ENCODE results near the gene ALK.

The ALK gene

GRCh38 chr2:29527947-29528346 lies 393.4 kb downstream of the ALK start:
- H3K27me3 ChIP-seq (replicated peaks; ENCODE audit: control insufficient read depth, insufficient read depth, low read length): no peaks in the 10 kb centered on the region
- peaks cover 35% of the 10 kb centered on the region for H3K4me1 ChIP-seq (ENCODE audit: control insufficient read depth, insufficient read depth, low read length)
- no peak overlapping the region for H3K9ac ChIP-seq (ENCODE audit: low read length)
- no peaks in the 10 kb centered on the region for H3K9me3 ChIP-seq (ENCODE audit: control insufficient read depth, low read length)
- no peak for DNase-seq (ENCODE audit: low read depth)
- no peaks in the 10 kb centered on the region for H3K36me3 ChIP-seq (ENCODE audit: control insufficient read depth, insufficient read depth, low read length, severe bottlenecking)
- H3K4me3 ChIP-seq (ENCODE audit: low read length): no peak overlapping the region

- Histone ChIP-seq H3K4me3 (ENCODE audit: low read length) (no peak overlapping the region), H3K27me3 (replicated peaks; ENCODE audit: control insufficient read depth, insufficient read depth, low read length) (no peaks in the 10 kb centered on the region), H3K9me3 (ENCODE audit: control insufficient read depth, low read length) (no peaks in the 10 kb centered on the region), H3K36me3 (ENCODE audit: control insufficient read depth, insufficient read depth, low read length, severe bottlenecking) (no peaks in the 10 kb centered on the region), H3K4me1 (ENCODE audit: control insufficient read depth, insufficient read depth, low read length) (peaks cover 29% of the 10 kb centered on the region), H3K9ac (ENCODE audit: low read length) (no peak overlapping the region)
- DNase-seq (ENCODE audit: low read depth): no peak
Observed at GRCh38 chr2:29526587-29527586, 394.5 kb downstream of the ALK start.

GRCh38 chr2:29525921-29526320 lies 395.5 kb downstream of the ALK start:
- no peak for DNase-seq (ENCODE audit: low read depth)
- H3K4me3 ChIP-seq (ENCODE audit: low read length): no peak overlapping the region
- no peaks in the 10 kb centered on the region for H3K36me3 ChIP-seq (ENCODE audit: control insufficient read depth, insufficient read depth, low read length, severe bottlenecking)
- no peak overlapping the region for H3K9ac ChIP-seq (ENCODE audit: low read length)
- peaks cover 34% of the 10 kb centered on the region for H3K4me1 ChIP-seq (ENCODE audit: control insufficient read depth, insufficient read depth, low read length)
- no peaks in the 10 kb centered on the region for H3K9me3 ChIP-seq (ENCODE audit: control insufficient read depth, low read length)
- H3K27me3 ChIP-seq (replicated peaks; ENCODE audit: control insufficient read depth, insufficient read depth, low read length): no peaks in the 10 kb centered on the region

- Histone ChIP-seq H3K27me3 (replicated peaks; ENCODE audit: control insufficient read depth, insufficient read depth, low read length) (no peaks in the 10 kb centered on the region), H3K4me1 (ENCODE audit: control insufficient read depth, insufficient read depth, low read length) (peaks cover 45% of the 10 kb centered on the region), H3K4me3 (ENCODE audit: low read length) (no peak overlapping the region), H3K36me3 (ENCODE audit: control insufficient read depth, insufficient read depth, low read length, severe bottlenecking) (no peaks in the 10 kb centered on the region), H3K9ac (ENCODE audit: low read length) (no peak overlapping the region), H3K9me3 (ENCODE audit: control insufficient read depth, low read length) (no peaks in the 10 kb centered on the region)
- DNase-seq (ENCODE audit: low read depth): no peak
Observed at GRCh38 chr2:29524652-29525051, 396.7 kb downstream of the ALK start.

DNA sequence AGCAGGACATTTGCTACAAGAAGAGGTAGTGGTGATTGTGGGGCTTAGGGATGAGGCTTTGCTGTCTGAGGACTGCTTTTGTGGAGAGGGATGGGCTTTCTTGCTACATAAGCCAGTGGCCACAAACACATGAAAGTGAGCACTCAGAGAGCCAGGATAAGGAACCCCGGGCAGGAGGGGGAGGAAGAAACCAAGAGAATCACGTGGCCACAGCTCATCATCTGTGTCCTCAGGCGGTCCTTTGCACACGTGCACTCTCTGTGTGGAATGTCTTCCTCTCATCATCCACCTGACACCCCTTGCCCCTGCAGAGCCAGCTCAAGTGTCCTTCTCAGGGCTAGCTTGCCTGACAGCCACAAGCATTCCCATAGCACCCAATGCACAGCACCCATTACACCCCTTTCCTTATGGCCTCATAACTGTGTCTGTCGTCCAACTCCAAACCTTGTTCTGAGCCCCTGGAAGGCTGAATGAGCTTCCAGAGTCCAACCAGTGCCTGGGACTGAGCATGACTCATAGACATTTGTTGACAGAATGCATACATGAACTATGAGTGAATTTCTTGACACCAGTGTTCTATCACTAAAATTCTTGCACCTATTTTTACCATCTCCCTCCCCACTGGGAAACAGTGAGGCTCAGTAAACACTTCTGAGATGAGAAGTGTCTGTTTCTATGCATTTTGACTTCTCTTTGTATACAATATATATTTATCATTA lies 398.3 kb downstream of the ALK start:
- H3K27me3 ChIP-seq (replicated peaks; ENCODE audit: control insufficient read depth, insufficient read depth, low read length): no peaks in the 10 kb centered on the region
- peak; percentile 78 for DNase-seq (ENCODE audit: low read depth)
- H3K4me3 ChIP-seq (ENCODE audit: low read length): no peak overlapping the region
- no peak overlapping the region for H3K9ac ChIP-seq (ENCODE audit: low read length)
- no peaks in the 10 kb centered on the region for H3K36me3 ChIP-seq (ENCODE audit: control insufficient read depth, insufficient read depth, low read length, severe bottlenecking)
- peaks cover 45% of the 10 kb centered on the region for H3K4me1 ChIP-seq (ENCODE audit: control insufficient read depth, insufficient read depth, low read length)
- H3K9me3 ChIP-seq (ENCODE audit: control insufficient read depth, low read length): no peaks in the 10 kb centered on the region

- Histone ChIP-seq H3K4me1 (ENCODE audit: control insufficient read depth, insufficient read depth, low read length) (peaks cover 47% of the 10 kb centered on the region), H3K27me3 (replicated peaks; ENCODE audit: control insufficient read depth, insufficient read depth, low read length) (no peaks in the 10 kb centered on the region), H3K9me3 (ENCODE audit: control insufficient read depth, low read length) (no peaks in the 10 kb centered on the region), H3K9ac (ENCODE audit: low read length) (no peak overlapping the region), H3K36me3 (ENCODE audit: control insufficient read depth, insufficient read depth, low read length, severe bottlenecking) (no peaks in the 10 kb centered on the region), H3K4me3 (ENCODE audit: low read length) (no peak overlapping the region)
- DNase-seq (ENCODE audit: low read depth): peak; percentile 50
Observed at GRCh38 chr2:29520001-29520400, 401.4 kb downstream of the ALK start.

DNA sequence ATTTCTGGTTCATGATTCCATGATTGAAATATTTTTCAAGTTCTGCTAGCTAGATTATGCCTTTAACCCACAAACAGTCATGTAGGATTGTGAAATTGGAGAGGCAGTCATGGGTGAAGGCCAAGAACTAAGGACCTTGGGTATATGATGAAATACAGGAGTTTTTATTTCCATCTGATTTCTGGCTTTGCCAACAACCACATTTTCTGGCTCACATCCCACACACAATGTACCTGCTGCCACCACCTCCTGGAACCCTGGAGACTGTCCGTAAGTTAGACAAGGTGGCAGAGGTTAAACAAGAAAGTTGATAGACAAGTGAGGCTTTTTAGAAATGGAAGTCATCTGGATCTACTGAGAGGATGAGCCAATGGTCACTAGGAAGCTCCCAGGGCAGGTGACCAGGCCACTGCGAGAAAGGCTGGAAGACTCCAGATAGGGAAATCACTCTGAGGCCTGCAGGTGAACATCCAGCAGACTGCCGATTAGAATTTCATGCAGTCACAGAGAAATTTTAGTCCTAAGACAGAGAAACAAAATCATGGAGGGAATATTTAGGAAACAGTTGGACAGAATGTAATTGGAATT lies 402.0 kb downstream of the ALK start:
- Histone ChIP-seq H3K4me1 (ENCODE audit: control insufficient read depth, insufficient read depth, low read length) (peaks cover 47% of the 10 kb centered on the region), H3K9me3 (ENCODE audit: control insufficient read depth, low read length) (no peaks in the 10 kb centered on the region), H3K9ac (ENCODE audit: low read length) (peak overlapping the region; percentile 43), H3K27me3 (replicated peaks; ENCODE audit: control insufficient read depth, insufficient read depth, low read length) (no peaks in the 10 kb centered on the region), H3K4me3 (ENCODE audit: low read length) (peak overlapping the region; percentile 32), H3K36me3 (ENCODE audit: control insufficient read depth, insufficient read depth, low read length, severe bottlenecking) (no peaks in the 10 kb centered on the region)
- DNase-seq (ENCODE audit: low read depth): peak; percentile 92

DNA sequence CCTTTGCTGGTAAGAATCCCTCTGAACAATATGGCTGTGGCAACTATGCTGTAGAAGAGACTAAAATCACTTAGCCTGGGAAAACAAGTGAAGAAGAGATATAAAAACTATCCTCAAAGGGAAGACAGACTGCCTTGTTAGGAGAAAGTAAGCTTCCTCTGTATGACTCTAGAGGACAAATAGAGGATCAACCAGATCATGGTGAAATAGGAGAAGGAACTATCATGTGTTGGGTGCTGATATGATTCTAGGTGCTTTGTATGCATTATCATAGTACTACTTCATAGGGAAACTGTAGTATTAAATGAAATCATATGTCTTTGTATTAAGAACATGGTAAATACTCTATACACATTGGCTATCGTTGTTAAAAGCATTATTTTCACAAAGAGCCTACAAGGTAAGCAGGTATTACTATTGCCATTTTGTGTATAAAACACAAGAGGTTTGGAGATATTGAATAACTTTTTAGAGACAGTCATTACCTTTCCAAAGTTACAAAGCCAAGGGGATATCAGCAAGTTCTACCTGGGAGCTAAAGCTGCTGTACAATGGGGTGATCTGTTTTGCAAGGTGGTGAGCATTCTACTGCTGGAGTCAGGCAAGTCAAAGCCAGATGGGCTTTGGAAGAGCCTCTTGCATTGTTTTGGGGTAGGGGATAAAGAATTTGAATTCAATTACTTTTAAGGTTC lies 402.6 kb downstream of the ALK start:
- no peaks in the 10 kb centered on the region for H3K27me3 ChIP-seq (replicated peaks; ENCODE audit: control insufficient read depth, insufficient read depth, low read length)
- H3K4me1 ChIP-seq (ENCODE audit: control insufficient read depth, insufficient read depth, low read length): peaks cover 47% of the 10 kb centered on the region
- peak overlapping the region; percentile 43 for H3K9ac ChIP-seq (ENCODE audit: low read length)
- no peaks in the 10 kb centered on the region for H3K36me3 ChIP-seq (ENCODE audit: control insufficient read depth, insufficient read depth, low read length, severe bottlenecking)
- no peaks in the 10 kb centered on the region for H3K9me3 ChIP-seq (ENCODE audit: control insufficient read depth, low read length)
- DNase-seq (ENCODE audit: low read depth): peak; percentile 24
- H3K4me3 ChIP-seq (ENCODE audit: low read length): peak overlapping the region; percentile 32

- peak overlapping the region; percentile 43 for H3K9ac ChIP-seq (ENCODE audit: low read length)
- H3K27me3 ChIP-seq (replicated peaks; ENCODE audit: control insufficient read depth, insufficient read depth, low read length): no peaks in the 10 kb centered on the region
- peaks cover 44% of the 10 kb centered on the region for H3K4me1 ChIP-seq (ENCODE audit: control insufficient read depth, insufficient read depth, low read length)
- no peaks in the 10 kb centered on the region for H3K9me3 ChIP-seq (ENCODE audit: control insufficient read depth, low read length)
- peak; percentile 76 for DNase-seq (ENCODE audit: low read depth)
- H3K4me3 ChIP-seq (ENCODE audit: low read length): no peak overlapping the region
- no peaks in the 10 kb centered on the region for H3K36me3 ChIP-seq (ENCODE audit: control insufficient read depth, insufficient read depth, low read length, severe bottlenecking)
Observed at GRCh38 chr2:29518010-29518409, 403.4 kb downstream of the ALK start.

DNA sequence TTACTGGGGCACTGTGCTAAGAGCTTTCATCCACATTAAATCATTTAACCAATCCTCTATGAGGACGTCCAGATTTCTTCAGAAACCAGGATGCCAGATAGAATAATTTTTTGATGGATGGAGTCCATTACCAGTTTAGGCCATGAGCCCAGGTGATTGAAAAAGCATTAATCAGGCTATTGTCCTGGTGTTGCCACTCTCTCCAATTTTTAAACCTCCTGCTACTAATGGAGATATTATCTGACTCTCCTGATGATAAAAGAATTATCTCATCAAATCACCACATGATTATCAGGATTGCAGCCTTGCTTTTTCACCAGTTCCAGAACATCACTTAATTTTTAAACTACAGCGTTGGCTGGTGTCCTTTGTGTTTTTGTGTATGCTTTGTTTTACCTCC lies 404.0 kb downstream of the ALK start:
- Histone ChIP-seq H3K4me3 (ENCODE audit: low read length) (no peak overlapping the region), H3K27me3 (replicated peaks; ENCODE audit: control insufficient read depth, insufficient read depth, low read length) (no peaks in the 10 kb centered on the region), H3K36me3 (ENCODE audit: control insufficient read depth, insufficient read depth, low read length, severe bottlenecking) (no peaks in the 10 kb centered on the region), H3K4me1 (ENCODE audit: control insufficient read depth, insufficient read depth, low read length) (peaks cover 40% of the 10 kb centered on the region), H3K9ac (ENCODE audit: low read length) (no peak overlapping the region), H3K9me3 (ENCODE audit: control insufficient read depth, low read length) (no peaks in the 10 kb centered on the region)
- no peak for DNase-seq (ENCODE audit: low read depth)

GRCh38 chr2:29516767-29517166 lies 404.6 kb downstream of the ALK start:
- peaks cover 40% of the 10 kb centered on the region for H3K4me1 ChIP-seq (ENCODE audit: control insufficient read depth, insufficient read depth, low read length)
- H3K9me3 ChIP-seq (ENCODE audit: control insufficient read depth, low read length): no peaks in the 10 kb centered on the region
- H3K4me3 ChIP-seq (ENCODE audit: low read length): no peak overlapping the region
- DNase-seq (ENCODE audit: low read depth): no peak
- H3K9ac ChIP-seq (ENCODE audit: low read length): no peak overlapping the region
- no peaks in the 10 kb centered on the region for H3K36me3 ChIP-seq (ENCODE audit: control insufficient read depth, insufficient read depth, low read length, severe bottlenecking)
- H3K27me3 ChIP-seq (replicated peaks; ENCODE audit: control insufficient read depth, insufficient read depth, low read length): no peaks in the 10 kb centered on the region

Measured in adipocyte (in vitro differentiated cells).